Mononuclear cell (primary cell): Measurements from ENCODE around the gene NOTCH4. TPM values are rescaled to one million over a fixed set of nuclear protein-coding genes. Genes with fewer than 3 reads are reported as not detected.

Source experiments
- total RNA-seq: library from RNA; depleted of rRNA; stranded (reverse); fragments of >200 nt; gene quantifications from one replicate; pipeline ENCODE4 v1.2.3, GENCODE V29; 2012

The NOTCH4 gene
- total RNA-seq, 1 donor, result 5.6 TPM

Other genes with a start within 250 kb of the NOTCH4 start
- gene C4A, start 242.0 kb downstream of the NOTCH4 start, total RNA-seq, result 0.94 TPM
- 1.0 TPM for gene C4B, start 209.3 kb downstream of the NOTCH4 start, total RNA-seq
- gene CYP21A2, start 185.7 kb downstream of the NOTCH4 start, total RNA-seq, result not detected
- gene TNXB, start 114.7 kb downstream of the NOTCH4 start, total RNA-seq, result 2.8 TPM
- 32.0 TPM for gene ATF6B, start 95.8 kb downstream of the NOTCH4 start, total RNA-seq
- 1.2 TPM for gene FKBPL, start 93.8 kb downstream of the NOTCH4 start, total RNA-seq
- 0.42 TPM for gene PRRT1, start 72.1 kb downstream of the NOTCH4 start, total RNA-seq
- gene PPT2, start 69.9 kb downstream of the NOTCH4 start, total RNA-seq, result 6.0 TPM
- 0.73 TPM for gene EGFL8, start 59.5 kb downstream of the NOTCH4 start, total RNA-seq
- 12.9 TPM for gene AGPAT1, start 48.0 kb downstream of the NOTCH4 start, total RNA-seq
- gene RNF5, start 45.7 kb downstream of the NOTCH4 start, total RNA-seq, result 13.2 TPM
- 1.5 TPM for gene AGER, start 39.8 kb downstream of the NOTCH4 start, total RNA-seq
- gene PBX2, start 33.9 kb downstream of the NOTCH4 start, total RNA-seq, result 49.5 TPM
- 131 TPM for gene GPSM3, start 31.4 kb downstream of the NOTCH4 start, total RNA-seq
- gene TSBP1, start 147.8 kb upstream of the NOTCH4 start, total RNA-seq, result not detected
- not detected for gene BTNL2, start 183.1 kb upstream of the NOTCH4 start, total RNA-seq
- gene HLA-DRA, start 215.8 kb upstream of the NOTCH4 start, total RNA-seq, result 1,165 TPM